ENCODE results near the gene OLFM2.

Gene OLFM2

DNA sequence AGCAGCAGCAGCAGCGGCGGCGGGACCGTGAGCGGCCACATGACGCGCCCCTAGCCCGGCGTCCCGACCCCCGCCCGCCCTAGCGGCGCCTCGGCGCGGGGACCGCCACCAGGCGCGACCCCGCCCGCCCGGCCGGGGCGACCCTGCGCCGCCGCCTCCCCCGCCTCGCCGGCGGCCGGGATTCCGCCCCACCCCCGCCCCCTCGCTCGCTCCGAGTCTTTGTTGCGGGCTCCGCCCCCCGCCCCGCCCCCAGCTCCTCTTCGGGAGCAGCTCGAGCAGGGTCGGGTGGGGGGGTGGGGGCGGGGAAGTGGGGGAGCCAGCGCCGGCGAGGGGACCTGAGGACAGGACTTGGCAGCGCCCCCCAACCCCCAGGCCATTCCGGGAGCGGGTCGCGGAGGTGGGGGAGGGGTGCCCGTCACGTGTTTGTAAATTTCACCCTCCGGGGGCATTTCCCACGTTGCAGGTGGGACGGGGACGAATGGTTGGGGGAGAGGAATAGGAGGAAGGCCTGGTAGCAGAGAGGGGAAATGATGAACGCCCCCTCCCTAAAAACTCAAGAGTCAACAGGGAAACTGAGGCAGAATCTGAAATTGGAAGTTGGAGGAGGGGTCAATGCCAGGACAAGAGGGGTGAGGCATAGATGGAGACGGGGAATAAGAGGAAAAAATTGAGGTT, at the start of gene OLFM2:
OLFM2 (minus strand) TSS at position 190 of the 675 bp plus-strand sequence; CDS start at position 41, 149 bp downstream.
- Histone ChIP-seq H3K27ac (no peak within 1 kb of the TSS), H3K4me3 (ENCODE audit: low read depth, low read length) (peak within 1 kb of the TSS; percentile 54), H3K36me3 (no peaks in the 10 kb centered on the region), H3K9me3 (ENCODE audit: severe bottlenecking) (no peaks in the 10 kb centered on the region), H3K27me3 (ENCODE audit: insufficient read depth, low read depth, severe bottlenecking) (peaks cover 14% of the 10 kb centered on the region)
- TF ChIP-seq, protein P1, sequence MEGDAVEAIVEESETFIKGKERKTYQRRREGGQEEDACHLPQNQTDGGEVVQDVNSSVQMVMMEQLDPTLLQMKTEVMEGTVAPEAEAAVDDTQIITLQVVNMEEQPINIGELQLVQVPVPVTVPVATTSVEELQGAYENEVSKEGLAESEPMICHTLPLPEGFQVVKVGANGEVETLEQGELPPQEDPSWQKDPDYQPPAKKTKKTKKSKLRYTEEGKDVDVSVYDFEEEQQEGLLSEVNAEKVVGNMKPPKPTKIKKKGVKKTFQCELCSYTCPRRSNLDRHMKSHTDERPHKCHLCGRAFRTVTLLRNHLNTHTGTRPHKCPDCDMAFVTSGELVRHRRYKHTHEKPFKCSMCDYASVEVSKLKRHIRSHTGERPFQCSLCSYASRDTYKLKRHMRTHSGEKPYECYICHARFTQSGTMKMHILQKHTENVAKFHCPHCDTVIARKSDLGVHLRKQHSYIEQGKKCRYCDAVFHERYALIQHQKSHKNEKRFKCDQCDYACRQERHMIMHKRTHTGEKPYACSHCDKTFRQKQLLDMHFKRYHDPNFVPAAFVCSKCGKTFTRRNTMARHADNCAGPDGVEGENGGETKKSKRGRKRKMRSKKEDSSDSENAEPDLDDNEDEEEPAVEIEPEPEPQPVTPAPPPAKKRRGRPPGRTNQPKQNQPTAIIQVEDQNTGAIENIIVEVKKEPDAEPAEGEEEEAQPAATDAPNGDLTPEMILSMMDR (IDR thresholded peaks at IDR 0.05; ENCODE audit: low read depth, low read length): no peak
- peak; percentile 60 for DNase-seq

DNA sequence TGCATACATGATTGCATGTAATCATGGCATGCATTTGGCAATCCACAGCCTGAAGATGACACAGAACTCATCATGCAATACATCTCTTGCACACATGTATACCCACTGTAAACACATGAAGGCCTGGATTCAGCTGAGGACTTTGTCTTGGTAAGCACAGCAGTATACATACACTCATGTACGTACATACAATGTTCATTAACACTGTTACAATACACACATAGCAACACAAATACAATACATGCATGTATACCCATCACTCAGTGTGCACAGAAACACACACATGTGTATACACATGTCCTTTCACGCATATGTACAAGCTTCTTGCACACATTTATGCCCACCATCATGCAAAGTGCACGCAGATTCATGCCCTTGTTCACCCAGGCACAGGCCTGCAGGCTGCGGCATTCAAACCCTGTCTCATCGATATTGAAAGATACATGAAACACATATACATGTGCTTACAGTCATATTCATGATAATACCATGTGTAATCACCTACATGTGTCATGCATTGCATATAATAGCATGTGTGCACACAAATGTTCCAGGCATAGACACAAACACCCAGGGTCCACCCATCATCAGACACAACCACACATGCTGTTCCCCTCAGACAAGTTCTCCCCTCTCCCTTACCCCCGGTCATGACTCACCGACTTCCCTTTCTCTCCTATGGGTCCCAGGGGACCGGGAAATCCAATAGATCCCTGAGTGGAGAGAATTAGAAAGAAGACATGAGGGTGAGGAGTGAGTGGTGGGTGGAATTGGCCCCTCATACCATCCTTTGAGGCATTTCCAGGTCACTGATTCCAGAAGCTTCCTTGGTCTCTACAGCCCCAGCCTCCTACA, 45.3 kb upstream of the OLFM2 start:
- H3K27ac ChIP-seq: no peak overlapping the region
- H3K27me3 ChIP-seq (ENCODE audit: insufficient read depth, low read depth, severe bottlenecking): peaks cover 32% of the 10 kb centered on the region
- H3K9me3 ChIP-seq (ENCODE audit: severe bottlenecking): no peaks in the 10 kb centered on the region
- TF ChIP-seq, protein P1 (IDR thresholded peaks at IDR 0.05; ENCODE audit: low read depth, low read length): no peak
- DNase-seq: no peak
- no peaks in the 10 kb centered on the region for H3K36me3 ChIP-seq
- H3K4me3 ChIP-seq (ENCODE audit: low read depth, low read length): no peak overlapping the region

DNA sequence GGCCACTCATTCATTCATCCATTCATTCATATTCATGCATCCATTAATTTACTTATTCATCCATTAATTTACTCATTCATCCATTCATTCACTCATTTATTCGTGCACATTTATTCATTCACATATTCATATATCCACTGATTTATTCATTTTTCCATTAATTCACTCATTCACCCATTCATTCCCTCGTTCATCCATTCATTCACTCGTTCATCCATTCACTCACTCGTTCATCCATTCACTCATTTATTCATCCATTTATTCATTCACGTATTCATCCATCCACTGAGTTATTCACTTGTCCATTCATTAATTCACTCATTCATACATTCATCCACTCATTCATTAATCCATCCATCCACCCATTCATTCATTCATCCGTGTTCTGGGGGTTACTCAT, 35.8 kb upstream of the OLFM2 start:
- TF ChIP-seq, protein P1 (IDR thresholded peaks at IDR 0.05; ENCODE audit: low read depth, low read length): no peak

DNA sequence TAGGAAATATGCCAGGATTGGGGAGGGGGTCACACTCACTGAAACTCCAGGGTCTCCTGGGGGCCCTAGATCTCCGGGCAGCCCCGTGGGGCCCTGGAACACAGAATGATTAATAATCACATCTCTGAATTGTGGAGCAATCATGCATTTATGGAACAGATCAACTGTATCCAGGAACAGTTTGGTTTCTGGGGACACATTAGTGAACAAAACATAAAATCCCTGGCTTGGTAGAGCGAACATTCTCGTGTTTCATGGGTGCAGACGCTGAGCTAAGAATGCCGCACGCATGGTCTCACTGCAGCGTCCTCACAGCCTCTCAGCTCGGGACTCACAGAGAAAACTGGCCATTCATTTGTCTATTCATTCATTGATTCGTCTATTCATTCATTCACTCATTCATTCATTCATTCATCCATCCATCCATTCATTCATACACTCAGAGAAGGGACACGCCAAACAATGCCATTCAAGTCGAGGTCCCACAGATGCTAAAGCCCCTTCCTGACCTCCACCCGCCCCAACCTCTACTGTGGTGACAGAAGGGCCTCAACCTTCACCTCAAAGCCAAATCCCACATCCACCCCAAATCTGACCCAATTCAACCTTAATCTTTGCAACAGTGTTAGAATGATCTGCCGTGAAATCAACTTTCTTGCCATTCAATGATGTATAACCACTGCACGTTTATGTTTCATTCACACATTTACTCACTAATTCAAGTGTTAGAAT, 35.0 kb upstream of the OLFM2 start:
- Histone ChIP-seq H3K36me3 (no peaks in the 10 kb centered on the region), H3K4me3 (ENCODE audit: low read depth, low read length) (no peak overlapping the region), H3K27me3 (ENCODE audit: insufficient read depth, low read depth, severe bottlenecking) (peaks cover 67% of the 10 kb centered on the region), H3K27ac (no peak overlapping the region), H3K9me3 (ENCODE audit: severe bottlenecking) (no peaks in the 10 kb centered on the region)
- no peak for DNase-seq
- TF ChIP-seq, protein P1 (IDR thresholded peaks at IDR 0.05; ENCODE audit: low read depth, low read length): no peak

More for the DNA sequence above, 35.8 kb upstream of the OLFM2 start:
- peaks cover 59% of the 10 kb centered on the region for H3K27me3 ChIP-seq (ENCODE audit: insufficient read depth, low read depth, severe bottlenecking)
- no peak overlapping the region for H3K27ac ChIP-seq
- H3K36me3 ChIP-seq: no peaks in the 10 kb centered on the region
- no peak overlapping the region for H3K4me3 ChIP-seq (ENCODE audit: low read depth, low read length)
- H3K9me3 ChIP-seq (ENCODE audit: severe bottlenecking): no peaks in the 10 kb centered on the region
- no peak for DNase-seq

DNA sequence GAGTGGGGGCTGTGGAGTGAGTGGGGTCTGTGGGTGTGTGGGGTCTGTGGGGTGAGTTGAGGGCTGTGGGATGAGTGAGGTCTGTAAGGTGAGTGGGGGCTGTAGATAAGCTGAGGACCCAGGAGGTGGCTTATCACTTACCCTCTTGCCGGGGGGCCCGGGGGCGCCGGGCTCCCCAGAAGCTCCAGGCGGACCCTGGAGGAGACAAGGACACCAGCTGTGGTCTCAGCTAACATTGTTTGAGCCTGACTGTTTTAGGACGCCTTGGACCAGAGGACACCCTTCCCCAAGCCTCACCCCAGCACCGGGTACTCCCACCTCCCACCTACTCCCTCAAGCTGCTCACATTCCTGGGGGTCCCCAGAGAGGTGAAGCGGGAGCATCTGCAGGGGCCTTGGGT, 34.2 kb upstream of the OLFM2 start:
- no peak overlapping the region for H3K4me3 ChIP-seq (ENCODE audit: low read depth, low read length)
- no peaks in the 10 kb centered on the region for H3K36me3 ChIP-seq
- peaks cover 74% of the 10 kb centered on the region for H3K27me3 ChIP-seq (ENCODE audit: insufficient read depth, low read depth, severe bottlenecking)
- no peak for DNase-seq
- TF ChIP-seq, protein P1 (IDR thresholded peaks at IDR 0.05; ENCODE audit: low read depth, low read length): no peak
- H3K27ac ChIP-seq: no peak overlapping the region
- no peaks in the 10 kb centered on the region for H3K9me3 ChIP-seq (ENCODE audit: severe bottlenecking)
